PC-3 (cell line): ENCODE data around the gene RAD9A. TPM values are rescaled to one million over a fixed set of nuclear protein-coding genes. Genes with fewer than 3 reads are reported as not detected.

Source experiments
- ATAC-seq: fragments of 200-7000 bp; cut with Tn5 transposase; 2 replicates; pipeline ENCODE4 v1.9.1; 2020; ENCODE audit warnings: mild to moderate bottlenecking, moderate library complexity
- BruUV-seq: library from RNA; stranded (reverse); fragments of 400-500 nt; replicated peaks from 2 replicates; lab custom pipeline; 2021; lab: Mats Ljungman, UMichigan
- CTCF ChIA-PET: fragments of 300-600 bp; sonication (Branson Sonifier 250); formaldehyde crosslinking; loops from one replicate; lab custom pipeline; 2022; ENCODE audit warnings: antibody characterized with exemption; lab: Charles Lee
- POLR2A ChIA-PET: fragments of 300-600 bp; sonication (Branson Sonifier 250); formaldehyde crosslinking; loops from one replicate; lab custom pipeline; 2022; ENCODE audit warnings: antibody characterized with exemption; ENCODE audit not compliant: unreplicated experiment; lab: Charles Lee
- DNase-seq: peaks from one replicate; pipeline ENCODE4 v3.0.0-alpha.2; 2015
- H2AFZ ChIP-seq: fragments of 300-600 bp; sonication (generic); 2 replicates; pipeline ENCODE4 v1.6.0; 2016; ENCODE audit warnings: antibody characterized with exemption, low read length
- H3F3A ChIP-seq: fragments of 300-600 bp; sonication (generic); one replicate; pipeline ENCODE4 v1.6.0; 2017; ENCODE audit warnings: antibody characterized with exemption, low read length, control low read depth, mild to moderate bottlenecking; ENCODE audit not compliant: unreplicated experiment
- H3K27ac ChIP-seq: fragments of 300-600 bp; sonication (generic); 2 replicates; pipeline ENCODE4 v1.5.1; 2016; ENCODE audit warnings: mild to moderate bottlenecking, low read length
- H3K27me3 ChIP-seq: fragments of 300-600 bp; sonication (generic); 2 replicates; pipeline ENCODE4 v1.6.1; 2016; ENCODE audit warnings: low read length, mixed read lengths
- H3K36me3 ChIP-seq: fragments of 300-600 bp; sonication (generic); 2 replicates; pipeline ENCODE4 v1.6.1; 2016; ENCODE audit warnings: low read depth, mixed run types, low read length, mixed read lengths
- H3K4me1 ChIP-seq: fragments of 300-600 bp; sonication (generic); 2 replicates; pipeline ENCODE4 v1.5.1; 2016; ENCODE audit warnings: low read length; ENCODE audit not compliant: insufficient read depth
- H3K4me2 ChIP-seq: fragments of 300-600 bp; sonication (generic); 2 replicates; pipeline ENCODE4 v1.6.0; 2016; ENCODE audit warnings: low read length
- H3K4me3 ChIP-seq: fragments of 300-600 bp; sonication (generic); 2 replicates; pipeline ENCODE4 v1.5.1; 2016; ENCODE audit warnings: mild to moderate bottlenecking, low read length, mixed read lengths
- H3K79me2 ChIP-seq: fragments of 300-600 bp; sonication (generic); 2 replicates; pipeline ENCODE4 v1.6.1; 2017; ENCODE audit warnings: low read length, mixed read lengths
- H3K9ac ChIP-seq: fragments of 300-600 bp; sonication (generic); 2 replicates; pipeline ENCODE4 v1.6.0; 2016; ENCODE audit warnings: mild to moderate bottlenecking, low read length
- H3K9me2 ChIP-seq: fragments of 300-600 bp; sonication (generic); replicated peaks from 2 replicates; pipeline ENCODE4 v1.6.1; 2016; ENCODE audit warnings: mixed run types, low read length, mixed read lengths
- H3K9me3 ChIP-seq: fragments of 300-600 bp; sonication (generic); 2 replicates; pipeline ENCODE4 v1.6.1; 2016; ENCODE audit warnings: low read length, mixed read lengths
- H4K20me1 ChIP-seq: fragments of 300-600 bp; sonication (generic); 2 replicates; pipeline ENCODE4 v1.6.1; 2016; ENCODE audit warnings: low read length, mixed read lengths
- CTCF ChIP-seq: fragments of 300-600 bp; sonication (generic); conservative IDR thresholded peaks from 2 replicates; pipeline ENCODE4 v1.5.1; 2017; ENCODE audit warnings: antibody characterized with exemption, low read depth, mild to moderate bottlenecking, low read length
- EZH2 ChIP-seq: fragments of 300-600 bp; sonication (generic); IDR thresholded peaks from one replicate; pipeline ENCODE4 v1.6.1; 2017; ENCODE audit warnings: antibody characterized with exemption, mild to moderate bottlenecking, low read length; ENCODE audit not compliant: unreplicated experiment
- EZH2phosphoT487 ChIP-seq: fragments of 300-600 bp; sonication (generic); IDR thresholded peaks from 2 replicates; pipeline ENCODE4 v1.6.1; 2018; ENCODE audit warnings: mild to moderate bottlenecking, antibody characterized with exemption, low read length, borderline replicate concordance
- intact Hi-C: fragments of 100-400 bp; cut with micrococcal nuclease; formaldehyde crosslinking; loops from 2 replicates; pipeline ENCODE4 v1.9.0; 2023
- total RNA-seq: library from RNA; depleted of rRNA; stranded (reverse); fragments of >200 nt; gene quantifications from 2 replicates; pipeline ENCODE4 v1.2.3, GENCODE V29; 2014

The RAD9A gene
- total RNA-seq, 1 experiment from 2014 or later: 45.5 TPM

GRCh38 chr11:67393437-67393836, 1.7 kb downstream of the RAD9A start:
- no peaks in the 10 kb centered on the region for H3F3A ChIP-seq
- H4K20me1 ChIP-seq: no peaks in the 10 kb centered on the region
- no peak overlapping the region for H3K9ac ChIP-seq
- no peak overlapping the region for H3K4me2 ChIP-seq
- H2AFZ ChIP-seq: no peak overlapping the region
- H3K27me3 ChIP-seq: no peaks in the 10 kb centered on the region
- H3K9me3 ChIP-seq: no peaks in the 10 kb centered on the region
- BruUV-seq: no TSS peak
- H3K27ac ChIP-seq: no peak overlapping the region
- peaks cover 8% of the 10 kb centered on the region; the same call in 1 of the 2 replicates for H3K4me1 ChIP-seq
- CTCF ChIA-PET: no interaction called here
- DNase-seq (no peak), ATAC-seq (no peak)
- intact Hi-C loops: no loop called here
- no peak for TF ChIP-seq CTCF
- no peak for TF ChIP-seq EZH2phosphoT487
- TF ChIP-seq EZH2: no peak
- POLR2A ChIA-PET: no interaction called here
- H3K9me2 ChIP-seq: no peaks in the 10 kb centered on the region
- peaks cover 11% of the 10 kb centered on the region for H3K36me3 ChIP-seq
- H3K4me3 ChIP-seq: no peak overlapping the region
- H3K79me2 ChIP-seq: peaks cover 27% of the 10 kb centered on the region

- ATAC-seq (no peak), DNase-seq (no peak)
- TF ChIP-seq EZH2phosphoT487 (no peak), CTCF (no peak), EZH2 (no peak)
- H3K79me2 ChIP-seq: peaks cover 30% of the 10 kb centered on the region
- BruUV-seq: no TSS peak
- H3K4me3 ChIP-seq: no peak overlapping the region
- H3K9ac ChIP-seq: no peak overlapping the region
- H3K4me1 ChIP-seq: peaks cover 8% of the 10 kb centered on the region; the same call in 1 of the 2 replicates
- no peaks in the 10 kb centered on the region for H3K27me3 ChIP-seq
- CTCF ChIA-PET: no interaction called here
- no peaks in the 10 kb centered on the region for H4K20me1 ChIP-seq
- no peaks in the 10 kb centered on the region for H3K9me3 ChIP-seq
- H3F3A ChIP-seq: no peaks in the 10 kb centered on the region
- no peaks in the 10 kb centered on the region for H3K9me2 ChIP-seq
- H3K4me2 ChIP-seq: no peak overlapping the region
- no peak overlapping the region for H2AFZ ChIP-seq
- intact Hi-C loops: no loop called here
- no peak overlapping the region for H3K27ac ChIP-seq
- peaks cover 17% of the 10 kb centered on the region for H3K36me3 ChIP-seq
- POLR2A ChIA-PET: interaction anchor here (0.7 kb wide), 1 partner anchor 41 kb away, joined by 12 read pairs; no protein-coding TSS in a partner anchor
Measured at GRCh38 chr11:67393990-67394389, 2.2 kb downstream of the RAD9A start.

GRCh38 chr11:67395555-67396258, 3.9 kb downstream of the RAD9A start:
- Histone ChIP-seq H3K9me3 (no peaks in the 10 kb centered on the region), H3K27ac (no peak overlapping the region), H3K4me2 (no peak overlapping the region), H3K4me1 (peaks cover 14% of the 10 kb centered on the region; the same call in 1 of the 2 replicates), H3K36me3 (peaks cover 24% of the 10 kb centered on the region), H3K9ac (no peak overlapping the region), H3F3A (no peaks in the 10 kb centered on the region), H2AFZ (no peak overlapping the region), H4K20me1 (peaks cover 10% of the 10 kb centered on the region; the same call in 1 of the 2 replicates), H3K4me3 (no peak overlapping the region), H3K27me3 (no peaks in the 10 kb centered on the region), H3K79me2 (peaks cover 39% of the 10 kb centered on the region), H3K9me2 (no peaks in the 10 kb centered on the region)
- intact Hi-C loops: no loop called here
- DNase-seq: no peak
- BruUV-seq: no TSS peak
- ATAC-seq: no peak
- ChIA-PET POLR2A (no interaction called here), CTCF (no interaction called here)
- TF ChIP-seq EZH2 (no peak), CTCF (no peak), EZH2phosphoT487 (no peak)
